Measurements from ENCODE around the gene ITFG1. TPM values are rescaled to one million over a fixed set of nuclear protein-coding genes. Genes with fewer than 3 reads are reported as not detected.

ITFG1 gene
- 18.1 TPM for polyA plus RNA-seq

GRCh38 chr16:47460711-47461597, at the start of gene ITFG1, which contains the start of gene PHKB:
TSS of gene ITFG1 (minus strand) at chr16:47461063. CDS start at chr16:47461045, 18 bp downstream.
TSS of gene PHKB (plus strand) at chr16:47461331. CDS start at chr16:47461351, 20 bp downstream.
- H3K27me3 Mint-ChIP-seq, result no peaks in the 10 kb centered on the region
- no peaks in the 10 kb centered on the region for H3K9me3 Mint-ChIP-seq
- peaks cover 42 to 69% (median 59%) of the 10 kb centered on the region in 3 donors for H3K4me1 Mint-ChIP-seq
- peak within 1 kb of the TSS; percentile 95 to 97 (median 96) for H3K27ac Mint-ChIP-seq
- peaks cover 5% of the 10 kb centered on the region for H3K36me3 Mint-ChIP-seq
- H3K4me3 Mint-ChIP-seq, result peak within 1 kb of the TSS; percentile 96 to 100 (median 97)

DNA sequence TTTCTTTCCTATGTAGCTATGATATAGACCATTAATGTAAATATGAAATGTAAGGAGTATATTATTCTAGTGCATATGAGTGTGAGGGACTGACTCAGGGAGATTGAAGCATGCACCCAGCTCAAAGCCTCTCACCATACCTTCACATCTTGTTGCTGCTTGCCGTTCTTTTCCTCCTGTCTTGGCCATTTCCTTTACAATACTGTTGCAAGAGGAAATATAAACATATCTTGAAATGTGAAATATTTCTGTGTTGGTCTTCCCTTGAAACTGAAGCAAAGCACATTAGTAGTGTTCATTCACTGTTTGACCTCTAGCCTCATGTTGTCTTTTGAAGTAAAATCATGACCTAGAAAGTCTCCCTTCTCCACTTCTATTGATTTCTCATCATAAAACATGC, 46.8 kb upstream of the ITFG1 start:
- H3K36me3 Mint-ChIP-seq, result peaks cover 20% of the 10 kb centered on the region
- no peaks in the 10 kb centered on the region for H3K9me3 Mint-ChIP-seq
- H3K27me3 Mint-ChIP-seq, result no peaks in the 10 kb centered on the region
- peaks cover 7 to 16% (median 12%) of the 10 kb centered on the region in 3 donors for H3K4me1 Mint-ChIP-seq
- no peak overlapping the region for H3K27ac Mint-ChIP-seq
- H3K4me3 Mint-ChIP-seq, result no peak overlapping the region

DNA sequence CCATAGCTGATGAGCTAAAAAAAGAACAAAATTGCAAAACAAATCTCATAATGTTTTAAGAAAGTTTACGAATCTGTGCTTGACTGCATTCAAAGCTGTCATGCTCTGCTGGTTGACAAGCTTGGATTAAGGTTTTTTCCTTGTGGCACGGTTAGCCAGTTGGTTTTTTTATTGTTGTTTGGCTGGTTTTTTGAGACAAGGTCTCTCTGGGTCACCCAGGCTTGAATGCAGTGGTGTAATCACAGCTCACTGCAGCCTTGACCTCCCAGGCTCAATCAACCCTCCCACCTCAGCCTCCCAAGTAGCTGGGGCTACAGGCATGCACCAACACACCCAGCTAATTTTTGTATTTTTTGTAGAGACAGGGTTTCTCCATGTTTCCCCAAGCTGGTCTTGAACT, 45.9 kb upstream of the ITFG1 start:
- H3K27ac Mint-ChIP-seq, result no peak overlapping the region
- no peaks in the 10 kb centered on the region for H3K9me3 Mint-ChIP-seq
- peaks cover 20% of the 10 kb centered on the region for H3K36me3 Mint-ChIP-seq
- no peak overlapping the region for H3K4me3 Mint-ChIP-seq
- no peaks in the 10 kb centered on the region for H3K27me3 Mint-ChIP-seq
- H3K4me1 Mint-ChIP-seq, result peaks cover 7 to 16% (median 12%) of the 10 kb centered on the region in 3 donors

GRCh38 chr16:47504599-47504998, 43.7 kb upstream of the ITFG1 start:
- Mint-ChIP-seq H3K27ac (no peak overlapping the region), H3K27me3 (no peaks in the 10 kb centered on the region), H3K4me3 (peak overlapping the region in 1 of 4 donors; percentile 67), H3K36me3 (peaks cover 11% of the 10 kb centered on the region), H3K4me1 (peaks cover 7 to 16% (median 12%) of the 10 kb centered on the region in 3 donors), H3K9me3 (no peaks in the 10 kb centered on the region)

- H3K4me3 Mint-ChIP-seq, result no peak overlapping the region
- H3K27ac Mint-ChIP-seq, result no peak overlapping the region
- H3K36me3 Mint-ChIP-seq, result peaks cover 11% of the 10 kb centered on the region
- H3K9me3 Mint-ChIP-seq, result no peaks in the 10 kb centered on the region
- H3K4me1 Mint-ChIP-seq, result peaks cover 7 to 12% (median 12%) of the 10 kb centered on the region in 3 donors
- H3K27me3 Mint-ChIP-seq, result no peaks in the 10 kb centered on the region
These were observed 43.1 kb upstream of the ITFG1 start for GRCh38 chr16:47503936-47504335.

DNA sequence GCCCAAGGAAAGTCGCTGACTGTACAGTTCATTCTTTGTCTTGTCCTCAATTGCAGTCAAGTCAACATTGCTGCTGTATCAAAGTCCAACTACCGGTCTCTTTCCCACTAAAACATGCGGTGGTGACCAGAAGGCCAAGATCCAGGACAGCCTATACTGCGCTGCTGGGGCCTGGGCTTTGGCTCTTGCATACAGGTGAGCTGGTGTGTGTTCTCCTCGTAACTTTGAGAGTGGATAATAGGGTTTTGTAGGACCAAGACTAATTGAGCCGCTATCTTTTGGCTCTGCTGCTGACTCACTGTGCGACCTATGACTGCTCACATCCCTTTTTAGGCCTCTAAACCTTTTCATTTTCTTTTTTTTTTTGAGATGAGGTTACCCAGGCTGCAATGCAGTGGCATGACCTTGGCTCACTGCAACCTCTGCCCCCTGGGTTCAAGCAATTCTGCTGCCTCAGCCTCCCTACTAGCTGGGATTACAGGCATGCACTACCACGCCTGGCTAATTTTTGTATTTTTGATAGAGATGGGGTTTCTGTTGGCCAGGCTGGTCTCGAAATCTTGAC, 38.9 kb upstream of the ITFG1 start:
- peaks cover 3 to 16% (median 14%) of the 10 kb centered on the region in 3 donors for H3K4me1 Mint-ChIP-seq
- no peaks in the 10 kb centered on the region for H3K9me3 Mint-ChIP-seq
- H3K27ac Mint-ChIP-seq, result no peak overlapping the region
- no peaks in the 10 kb centered on the region for H3K27me3 Mint-ChIP-seq
- no peak overlapping the region for H3K4me3 Mint-ChIP-seq
- peaks cover 17% of the 10 kb centered on the region for H3K36me3 Mint-ChIP-seq

DNA sequence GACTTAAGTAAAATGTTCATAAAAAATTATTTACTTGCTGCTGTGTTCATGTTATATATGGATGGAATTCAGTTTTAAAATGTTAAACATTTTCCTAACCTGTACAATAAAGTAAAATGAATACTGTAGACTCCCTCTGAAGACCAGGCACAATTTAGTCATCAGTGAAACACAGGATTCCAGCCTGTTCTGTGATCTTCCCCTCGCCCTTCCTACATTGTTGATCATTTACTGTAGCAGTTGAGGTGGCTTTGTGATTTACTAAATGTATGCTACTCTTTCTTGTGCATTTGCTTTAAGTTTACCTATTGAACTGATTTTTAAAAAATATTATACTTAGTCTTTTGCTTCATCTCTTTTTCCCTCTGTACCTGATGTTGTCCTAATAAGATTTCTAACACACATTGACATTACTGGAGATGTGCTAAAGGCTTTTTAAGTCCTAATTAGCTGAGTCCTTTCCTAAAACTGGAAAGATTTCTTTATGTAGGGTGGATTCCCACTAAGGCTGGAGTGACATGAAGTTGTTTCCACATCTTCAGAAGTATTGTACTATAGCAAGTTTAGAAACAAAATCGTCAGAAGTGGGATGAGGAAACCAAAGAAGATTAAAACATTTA, 38.3 kb upstream of the ITFG1 start:
- Mint-ChIP-seq H3K4me1 (peaks cover 7 to 21% (median 19%) of the 10 kb centered on the region in 3 donors), H3K36me3 (peaks cover 14% of the 10 kb centered on the region), H3K27me3 (no peaks in the 10 kb centered on the region), H3K4me3 (no peak overlapping the region), H3K27ac (no peak overlapping the region), H3K9me3 (no peaks in the 10 kb centered on the region)

DNA sequence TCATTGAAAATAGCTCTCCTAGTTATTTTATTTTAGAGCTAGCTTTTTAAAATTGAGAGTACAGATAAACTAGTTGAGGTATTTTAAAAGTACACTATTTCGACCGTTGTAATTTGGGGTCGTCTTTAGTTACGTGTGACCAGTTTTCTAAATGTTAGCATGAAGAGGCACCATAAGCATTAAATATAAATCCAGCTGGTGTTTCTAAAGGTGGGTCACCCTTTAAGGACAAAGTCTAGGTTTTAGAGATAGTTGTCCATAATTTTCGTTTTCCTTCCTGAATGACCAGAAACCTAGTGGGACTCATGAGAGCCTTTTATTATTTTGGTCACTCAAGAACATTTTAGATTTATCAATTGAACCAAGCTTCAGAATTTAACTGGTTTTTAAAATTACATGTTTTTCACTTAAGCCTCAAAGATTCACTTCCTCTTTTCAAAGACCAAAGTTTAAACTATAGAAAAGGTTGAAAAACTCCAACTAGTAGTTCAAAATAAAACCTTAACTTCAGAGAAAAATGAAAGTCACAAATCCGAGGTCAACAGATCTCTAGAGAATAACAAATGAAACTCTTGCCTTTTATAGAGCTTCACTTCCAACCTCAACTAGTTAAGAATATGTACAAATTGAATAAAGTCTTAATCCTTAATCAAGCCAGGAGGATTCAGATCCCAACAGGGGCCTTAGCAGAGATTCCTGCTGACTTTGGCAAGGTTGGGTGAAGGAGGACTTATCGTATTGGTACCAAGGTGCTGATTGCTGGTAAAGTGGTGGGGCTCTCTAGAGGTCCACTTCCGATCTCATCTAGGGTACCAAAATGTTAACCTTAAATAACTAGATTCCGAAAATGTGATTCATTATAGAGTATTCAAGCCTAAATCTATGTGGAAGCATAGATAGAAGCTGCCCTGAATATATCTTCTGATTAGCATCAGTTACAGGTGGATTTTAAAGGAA, 32.8 kb upstream of the ITFG1 start:
- Mint-ChIP-seq H3K4me3 (peak overlapping the region; percentile 89 to 99 (median 94)), H3K27ac (peak overlapping the region; percentile 90 to 98 (median 95)), H3K9me3 (peaks cover 0 to 3% (median 1%) of the 10 kb centered on the region in 3 donors), H3K36me3 (peaks cover 13% of the 10 kb centered on the region), H3K27me3 (no peaks in the 10 kb centered on the region), H3K4me1 (peaks cover 26 to 44% (median 37%) of the 10 kb centered on the region in 3 donors)

DNA sequence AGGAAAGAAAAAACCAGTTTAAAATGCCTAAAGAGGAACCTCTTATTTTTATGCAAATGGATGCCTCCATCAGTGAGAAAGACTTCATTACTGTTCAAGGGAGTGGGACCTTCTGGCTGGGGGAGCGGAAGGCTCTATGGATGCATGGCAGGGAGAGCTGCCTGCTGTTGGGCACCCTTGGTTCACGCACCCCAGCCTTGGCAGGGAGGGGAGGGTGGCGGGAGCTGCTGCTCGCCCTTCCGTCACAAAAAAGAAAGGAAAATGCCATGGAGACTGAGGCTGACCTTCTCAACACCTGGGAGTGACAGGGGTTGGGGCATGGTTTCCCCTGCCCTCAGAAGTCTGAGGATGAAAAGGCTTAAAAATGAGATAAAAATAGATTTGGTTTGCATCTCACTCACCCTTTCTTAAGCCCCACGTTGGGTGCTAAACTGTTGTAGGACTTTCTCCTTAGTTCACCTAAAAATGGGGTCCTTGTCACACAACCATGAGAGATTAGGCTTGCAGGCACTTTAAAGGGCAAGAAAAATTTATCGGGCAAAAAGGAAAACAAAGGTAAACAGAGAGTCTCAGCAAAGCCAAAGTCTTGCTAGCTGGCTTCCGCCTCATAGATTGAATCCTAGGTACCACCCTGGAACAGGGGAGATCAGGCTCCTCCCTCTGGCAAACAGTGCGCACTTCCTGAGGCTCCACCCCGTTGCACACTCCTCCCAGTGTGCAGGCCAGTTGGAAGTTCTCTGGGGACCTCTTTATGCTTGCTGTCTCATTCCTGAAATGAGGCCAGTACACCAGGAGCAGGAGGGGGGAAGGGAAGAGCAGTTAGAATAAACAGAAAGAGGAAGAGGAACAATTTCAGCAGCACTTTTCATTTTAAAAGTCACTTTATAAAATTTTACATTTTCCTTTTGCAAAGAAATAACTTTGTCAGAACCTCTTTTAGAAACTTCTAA, 31.8 kb upstream of the ITFG1 start:
- Mint-ChIP-seq H3K36me3 (peaks cover 14% of the 10 kb centered on the region), H3K27ac (peak overlapping the region; percentile 90 to 98 (median 95))

GRCh38 chr16:47492036-47492427, 31.2 kb upstream of the ITFG1 start:
- Mint-ChIP-seq H3K9me3 (peaks cover 0 to 6% (median 3%) of the 10 kb centered on the region in 3 donors), H3K27ac (peak overlapping the region; percentile 90 to 98 (median 95)), H3K27me3 (no peaks in the 10 kb centered on the region), H3K36me3 (peaks cover 9% of the 10 kb centered on the region), H3K4me3 (peak overlapping the region; percentile 89 to 99 (median 94)), H3K4me1 (peaks cover 26 to 37% (median 34%) of the 10 kb centered on the region in 3 donors)

More for the DNA sequence above, 31.8 kb upstream of the ITFG1 start:
- Mint-ChIP-seq H3K27me3 (no peaks in the 10 kb centered on the region), H3K4me3 (peak overlapping the region; percentile 89 to 99 (median 94)), H3K4me1 (peaks cover 26 to 40% (median 37%) of the 10 kb centered on the region in 3 donors), H3K9me3 (peaks cover 0 to 6% (median 3%) of the 10 kb centered on the region in 3 donors)

- Mint-ChIP-seq H3K9me3 (peaks cover 0 to 6% (median 6%) of the 10 kb centered on the region in 3 donors), H3K27me3 (no peaks in the 10 kb centered on the region), H3K4me3 (peak overlapping the region in 2 of 4 donors; percentile 73 to 83), H3K36me3 (peaks cover 9% of the 10 kb centered on the region), H3K4me1 (peaks cover 24 to 34% (median 31%) of the 10 kb centered on the region in 3 donors), H3K27ac (peak overlapping the region in 2 of 3 donors; percentile 64 to 98)
These were observed 29.6 kb upstream of the ITFG1 start for GRCh38 chr16:47490471-47490870.

GRCh38 chr16:47488051-47488450, 27.2 kb upstream of the ITFG1 start:
- Mint-ChIP-seq H3K4me1 (peaks cover 27 to 29% (median 27%) of the 10 kb centered on the region in 3 donors), H3K4me3 (no peak overlapping the region), H3K9me3 (peaks cover 0 to 6% (median 6%) of the 10 kb centered on the region in 3 donors), H3K27me3 (no peaks in the 10 kb centered on the region), H3K27ac (no peak overlapping the region), H3K36me3 (peaks cover 13% of the 10 kb centered on the region)

DNA sequence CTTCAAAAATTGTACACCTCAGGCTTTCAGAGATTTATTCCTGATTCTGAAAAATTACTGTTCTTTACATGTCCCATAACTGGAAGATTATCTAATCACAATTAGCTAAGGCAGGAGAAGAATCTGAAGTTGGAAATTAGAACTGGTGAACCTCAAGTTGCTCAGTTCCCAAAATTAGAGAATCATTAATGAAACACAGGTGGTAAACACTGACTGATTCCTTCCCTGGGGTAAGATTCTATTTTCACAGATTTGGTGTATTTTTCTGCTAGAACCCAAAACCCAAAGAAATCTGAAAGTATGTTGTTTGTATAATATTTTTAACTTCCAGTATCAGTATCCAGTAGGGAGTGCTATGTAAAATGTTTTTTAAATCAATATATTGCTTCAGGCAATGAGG, 26.0 kb upstream of the ITFG1 start:
- Mint-ChIP-seq H3K36me3 (peaks cover 11% of the 10 kb centered on the region), H3K9me3 (peaks cover 0 to 6% (median 6%) of the 10 kb centered on the region in 3 donors), H3K4me3 (no peak overlapping the region), H3K27ac (peak overlapping the region in 1 of 3 donors; percentile 27), H3K27me3 (no peaks in the 10 kb centered on the region), H3K4me1 (peaks cover 19 to 21% (median 19%) of the 10 kb centered on the region in 3 donors)
